HL-60/S4 (cell line): ENCODE data around the gene MORN3.
"Not testable (repeated sequence)": the region's sequence is repeated elsewhere in the genome, so short reads cannot be mapped to it uniquely, and the experiment has no call there.

Source experiments
- in situ Hi-C: fragments of 300-500 bp; cut with MboI; formaldehyde crosslinking; loops from 2 replicates; pipeline ENCODE4 v1.14.3; 2022; ENCODE audit warnings: low sequenced_read_pairs

The MORN3 gene

GRCh38 chr12:121693155-121693687, 23.8 kb upstream of the MORN3 start:
- in situ Hi-C loops = loop anchor here (5.0 to 10.0 kb wide), 3 partner anchors 72 to 192 kb away; partner anchors contain the start of genes PSMD9 and RHOF

GRCh38 chr12:121692744-121693143, 23.3 kb upstream of the MORN3 start:
- in situ Hi-C loops = loop anchor here (5.0 to 10.0 kb wide), 3 partner anchors 72 to 192 kb away; partner anchors contain the start of genes PSMD9 and RHOF

DNA sequence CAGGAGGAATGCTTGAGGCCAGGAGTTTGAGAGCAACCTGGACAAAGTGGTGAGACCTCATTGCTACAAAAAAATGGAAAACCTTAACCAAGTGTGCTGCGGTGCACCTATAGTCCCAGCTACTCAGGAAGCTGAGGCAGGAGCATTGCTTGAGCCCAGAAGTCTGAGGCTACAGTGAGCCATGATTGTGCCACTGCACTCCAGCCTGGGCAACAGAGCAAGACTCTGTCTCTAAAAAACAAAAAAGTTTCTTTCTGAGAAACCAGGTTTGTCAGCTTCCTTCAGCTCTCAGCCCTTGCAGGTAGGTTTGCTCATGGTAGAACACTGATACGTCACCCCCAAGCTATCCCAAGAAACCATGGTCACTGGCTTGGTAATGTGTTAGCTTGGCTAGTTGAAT, 20.0 kb upstream of the MORN3 start:
- in situ Hi-C loops = loop anchor here (10.0 kb wide), 1 partner anchor 195 kb away; no protein-coding TSS in a partner anchor

GRCh38 chr12:121688966-121689365, 19.5 kb upstream of the MORN3 start:
- in situ Hi-C loops = loop anchor here (10.0 kb wide), 1 partner anchor 194 kb away; no protein-coding TSS in a partner anchor

DNA sequence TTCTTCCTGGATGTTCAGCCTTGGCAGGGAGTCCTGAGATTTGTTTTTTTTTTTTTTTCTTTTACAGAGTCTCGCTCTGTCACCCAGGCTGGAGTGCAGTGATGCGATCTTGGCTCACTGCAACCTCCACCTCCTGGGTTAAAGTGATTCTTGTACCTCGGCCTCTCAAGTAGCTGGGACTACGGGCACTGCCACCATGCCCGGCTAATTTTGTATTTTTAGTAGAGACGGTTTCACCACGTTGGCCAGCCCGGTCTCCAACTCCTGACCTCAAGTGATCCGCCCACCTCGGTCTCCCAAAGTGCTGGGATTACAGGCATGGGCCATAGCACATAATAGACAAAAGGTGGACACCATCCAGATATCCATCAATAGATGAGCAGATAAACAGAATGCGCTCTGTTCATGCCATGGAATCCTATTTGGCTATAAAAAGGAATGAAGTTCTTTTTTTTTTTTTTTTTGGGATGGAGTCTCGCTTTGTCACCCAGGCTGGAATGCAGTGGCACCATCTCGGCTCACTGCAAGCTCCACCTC, 10.3 kb upstream of the MORN3 start:
- in situ Hi-C loops = loop anchor here (10.0 kb wide), 1 partner anchor 185 kb away; no protein-coding TSS in a partner anchor

GRCh38 chr12:121678716-121679300, 9.4 kb upstream of the MORN3 start:
- in situ Hi-C loops = no loop called here

GRCh38 chr12:121678305-121678704, 8.9 kb upstream of the MORN3 start:
- in situ Hi-C loops = no loop called here

GRCh38 chr12:121676190-121676589, 6.7 kb upstream of the MORN3 start:
- in situ Hi-C loops = no loop called here

- in situ Hi-C loops = no loop called here
Measured at GRCh38 chr12:121673013-121673511, 3.6 kb upstream of the MORN3 start.

- in situ Hi-C loops = loop anchor here (5.0 kb wide), 1 partner anchor 117 kb away; no protein-coding TSS in a partner anchor
Measured at GRCh38 chr12:121668750-121669520, 519 bp downstream of the MORN3 start.

- in situ Hi-C loops = loop anchor here (5.0 kb wide), 1 partner anchor 115 kb away; no protein-coding TSS in a partner anchor
Measured at GRCh38 chr12:121666829-121667228, 2.6 kb downstream of the MORN3 start.

DNA sequence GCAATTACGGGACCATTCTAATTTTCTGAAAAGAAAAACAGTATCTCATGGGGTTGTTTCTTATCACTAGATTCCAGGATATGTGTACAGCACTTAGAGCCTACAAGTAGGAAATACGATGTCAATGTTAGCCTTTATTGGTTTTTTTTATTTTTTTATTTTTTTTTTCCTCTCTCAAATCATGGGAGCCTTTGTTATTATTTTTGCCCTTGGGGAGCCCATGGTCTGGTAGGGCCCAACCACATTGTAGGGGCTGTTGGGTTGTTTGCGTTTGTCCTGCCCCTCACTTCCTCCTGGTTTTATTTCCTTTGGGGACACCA, 5.9 kb downstream of the MORN3 start:
- in situ Hi-C loops = no loop called here

GRCh38 chr12:121661353-121662105, 7.9 kb downstream of the MORN3 start:
- in situ Hi-C loops = not testable (repeated sequence)

DNA sequence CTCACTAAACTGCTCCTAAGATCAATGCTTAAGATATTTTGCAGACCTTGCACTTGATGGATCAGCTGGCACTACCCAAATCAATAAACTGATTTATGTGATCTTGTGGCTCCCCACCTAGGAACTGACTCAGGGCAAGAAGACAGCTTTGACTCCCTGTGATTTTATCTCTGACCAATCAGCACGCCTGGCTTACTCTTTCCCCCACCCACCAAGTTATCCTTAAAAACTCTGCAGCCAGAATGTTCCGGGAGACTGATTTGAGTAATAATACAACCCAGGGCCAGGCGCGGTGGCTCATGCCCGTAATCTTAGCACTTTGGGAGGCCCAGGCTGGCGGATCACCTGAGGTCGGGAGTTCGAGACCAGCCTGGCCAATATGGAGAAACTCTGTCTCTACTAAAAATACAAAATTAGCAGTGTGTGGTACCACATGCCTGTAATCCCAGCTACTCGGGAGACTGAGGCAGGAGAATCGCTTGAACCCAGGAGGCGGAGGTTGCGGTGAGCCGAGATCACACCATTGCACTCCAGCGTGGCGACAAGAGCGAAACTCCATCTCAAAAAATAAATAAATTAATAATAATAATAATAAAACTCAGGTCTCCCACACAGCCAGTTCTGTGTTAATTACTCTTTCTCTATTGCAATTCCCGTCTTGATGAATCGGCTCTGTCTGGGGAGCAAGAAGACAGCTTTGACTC, 12.0 kb downstream of the MORN3 start:
- in situ Hi-C loops = no loop called here

DNA sequence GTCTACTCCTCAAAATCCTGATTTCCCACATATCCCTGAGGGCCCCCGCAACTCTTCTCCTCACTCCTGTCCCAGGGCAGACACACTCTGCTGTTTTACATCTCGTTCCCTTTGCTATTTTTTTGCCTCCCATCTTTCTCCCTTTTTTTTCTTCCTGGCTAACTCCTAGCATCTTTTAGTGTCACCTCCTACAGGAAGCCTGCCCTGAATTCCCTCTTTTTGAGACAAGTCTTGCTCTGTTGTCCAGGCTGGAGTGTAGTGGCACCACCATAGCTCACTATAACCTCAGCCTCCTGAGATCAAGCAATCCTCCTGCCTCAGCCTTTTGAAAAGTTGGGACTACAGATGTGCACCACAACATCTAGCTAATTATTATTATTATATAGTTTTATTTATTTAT, 13.3 kb downstream of the MORN3 start:
- in situ Hi-C loops = no loop called here

GRCh38 chr12:121653999-121654398, 15.5 kb downstream of the MORN3 start:
- in situ Hi-C loops = no loop called here

DNA sequence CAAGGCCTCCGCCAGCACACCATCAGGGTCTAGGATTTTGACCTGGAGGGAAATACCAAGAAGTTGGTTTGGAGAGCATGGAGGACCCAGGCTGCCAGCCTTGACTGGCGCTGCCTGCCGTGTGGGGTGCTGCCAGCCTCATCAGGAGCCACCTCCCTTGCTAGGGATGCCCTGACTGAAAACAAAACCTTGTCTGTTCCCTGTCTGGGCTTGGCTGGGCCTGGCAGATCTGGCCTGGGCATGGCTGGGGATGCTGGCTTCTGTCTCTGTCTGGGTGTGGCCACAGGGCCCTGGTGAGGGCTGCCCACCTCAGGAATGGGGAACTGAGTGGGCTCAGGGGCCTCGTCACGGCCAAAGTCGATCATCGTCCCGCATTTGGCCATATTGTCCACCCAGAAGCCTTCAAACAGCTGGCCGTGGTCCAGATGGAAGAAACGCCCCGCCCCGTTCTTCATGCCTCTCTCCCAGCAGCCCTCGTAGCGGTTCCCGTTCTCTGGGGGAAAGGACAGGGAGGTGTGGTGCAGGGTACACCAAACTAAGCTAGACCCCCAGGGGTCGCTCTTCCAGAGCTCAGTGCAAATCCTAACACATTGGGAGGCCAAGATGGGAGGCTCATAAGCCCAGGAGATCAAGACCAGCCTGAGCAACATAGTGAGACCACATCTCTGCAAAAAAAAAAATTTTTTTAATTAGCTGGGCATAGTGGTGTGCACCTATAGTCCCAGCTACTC, 16.5 kb downstream of the MORN3 start:
- in situ Hi-C loops = no loop called here

GRCh38 chr12:121651320-121651719, 18.1 kb downstream of the MORN3 start:
- in situ Hi-C loops = no loop called here

GRCh38 chr12:121649819-121650353, 19.6 kb downstream of the MORN3 start:
- in situ Hi-C loops = no loop called here
